Measurements from ENCODE around the gene ACTR6. TPM values are rescaled to one million over a fixed set of nuclear protein-coding genes. Genes with fewer than 3 reads are reported as not detected.

The ACTR6 gene
- total and polyA plus RNA-seq, 4 donors, result 12.0 to 25.2 (median 17.5) TPM

DNA sequence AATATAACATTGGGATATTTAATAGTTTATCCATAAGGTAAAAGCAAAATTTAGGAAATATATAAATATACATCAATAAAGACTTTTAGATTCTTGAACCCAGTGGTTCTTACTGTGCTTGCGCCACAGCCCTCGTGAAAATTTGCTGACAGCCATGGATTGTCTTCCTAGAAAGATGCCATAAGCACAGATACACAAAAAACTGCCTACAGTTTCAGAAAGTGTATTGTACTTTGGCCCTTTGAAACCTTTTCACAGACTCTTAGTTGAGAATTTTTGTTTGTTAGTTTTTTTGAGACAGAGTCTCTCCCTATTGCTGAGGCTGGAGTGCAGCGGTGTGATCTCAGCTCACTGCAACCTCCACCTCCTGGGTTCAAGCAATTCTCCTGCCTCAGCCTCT, 38.2 kb downstream of the ACTR6 start:
- 97 to 100% methylated on average over 3 of the region's 3 CpGs for WGBS, 2 donors
- H3K36me3 ChIP-seq (ENCODE audit: control insufficient read depth in 4 of 4, insufficient read depth in 4 of 4, low read length in 4 of 4), result no peaks in the 10 kb centered on the region
- no peak overlapping the region for H3K27ac ChIP-seq (ENCODE audit: low read depth in 1 of 2, low read length in 1 of 2)
- no peak overlapping the region for H3K9ac ChIP-seq (ENCODE audit: insufficient read depth in 1 of 2, low read length in 2 of 2)
- TF ChIP-seq, protein P1, sequence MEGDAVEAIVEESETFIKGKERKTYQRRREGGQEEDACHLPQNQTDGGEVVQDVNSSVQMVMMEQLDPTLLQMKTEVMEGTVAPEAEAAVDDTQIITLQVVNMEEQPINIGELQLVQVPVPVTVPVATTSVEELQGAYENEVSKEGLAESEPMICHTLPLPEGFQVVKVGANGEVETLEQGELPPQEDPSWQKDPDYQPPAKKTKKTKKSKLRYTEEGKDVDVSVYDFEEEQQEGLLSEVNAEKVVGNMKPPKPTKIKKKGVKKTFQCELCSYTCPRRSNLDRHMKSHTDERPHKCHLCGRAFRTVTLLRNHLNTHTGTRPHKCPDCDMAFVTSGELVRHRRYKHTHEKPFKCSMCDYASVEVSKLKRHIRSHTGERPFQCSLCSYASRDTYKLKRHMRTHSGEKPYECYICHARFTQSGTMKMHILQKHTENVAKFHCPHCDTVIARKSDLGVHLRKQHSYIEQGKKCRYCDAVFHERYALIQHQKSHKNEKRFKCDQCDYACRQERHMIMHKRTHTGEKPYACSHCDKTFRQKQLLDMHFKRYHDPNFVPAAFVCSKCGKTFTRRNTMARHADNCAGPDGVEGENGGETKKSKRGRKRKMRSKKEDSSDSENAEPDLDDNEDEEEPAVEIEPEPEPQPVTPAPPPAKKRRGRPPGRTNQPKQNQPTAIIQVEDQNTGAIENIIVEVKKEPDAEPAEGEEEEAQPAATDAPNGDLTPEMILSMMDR (IDR thresholded peaks at IDR 0.05; ENCODE audit: control extremely low read depth, extremely low read depth), result no peak
- H3K4me3 ChIP-seq, result no peak overlapping the region
- no peak for ATAC-seq (ENCODE audit: insufficient read depth, low FRiP score)
- H3K4me1 ChIP-seq (ENCODE audit: control insufficient read depth in 5 of 5, insufficient read depth in 5 of 5, low read length in 5 of 5), result no peaks in the 10 kb centered on the region
- DNase-seq, result no peak
- H3K27me3 ChIP-seq (ENCODE audit: control insufficient read depth in 3 of 3, insufficient read depth in 3 of 3, low read length in 2 of 3), result no peaks in the 10 kb centered on the region
- no peaks in the 10 kb centered on the region for H3K9me3 ChIP-seq (ENCODE audit: control insufficient read depth in 4 of 4, insufficient read depth in 3 of 4, low read length in 3 of 4)

DNA sequence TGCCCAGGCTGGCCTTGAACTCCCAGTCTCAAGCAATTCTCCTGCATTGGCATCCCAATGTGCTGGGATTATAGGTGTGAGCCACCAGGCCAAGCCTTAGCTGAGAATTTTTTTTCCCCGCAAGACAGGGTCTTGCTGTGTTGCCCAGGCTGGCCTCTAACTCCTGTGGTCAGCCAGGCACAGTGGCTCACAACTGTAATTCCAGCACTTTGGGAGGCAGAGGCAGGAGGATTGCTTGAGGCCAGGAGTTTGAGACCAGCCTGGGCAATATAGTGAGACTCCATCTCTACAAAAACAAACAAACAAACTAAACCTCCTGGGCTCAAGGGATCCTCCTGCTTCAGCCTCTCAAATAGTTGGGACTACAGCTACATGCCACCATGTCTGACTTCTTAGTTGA, 39.0 kb downstream of the ACTR6 start:
- Histone ChIP-seq H3K36me3 (ENCODE audit: control insufficient read depth in 4 of 4, insufficient read depth in 4 of 4, low read length in 4 of 4) (no peaks in the 10 kb centered on the region), H3K27ac (ENCODE audit: low read depth in 1 of 2, low read length in 1 of 2) (no peak overlapping the region), H3K27me3 (ENCODE audit: control insufficient read depth in 3 of 3, insufficient read depth in 3 of 3, low read length in 2 of 3) (no peaks in the 10 kb centered on the region), H3K4me1 (ENCODE audit: control insufficient read depth in 5 of 5, insufficient read depth in 5 of 5, low read length in 5 of 5) (no peaks in the 10 kb centered on the region), H3K4me3 (no peak overlapping the region), H3K9me3 (ENCODE audit: control insufficient read depth in 4 of 4, insufficient read depth in 3 of 4, low read length in 3 of 4) (no peaks in the 10 kb centered on the region), H3K9ac (ENCODE audit: insufficient read depth in 1 of 2, low read length in 2 of 2) (no peak overlapping the region)
- ATAC-seq (ENCODE audit: insufficient read depth, low FRiP score) (no peak), DNase-seq (no peak)
- 98 to 100% methylated on average over 1 of the region's 1 CpG for WGBS, 2 donors
- TF ChIP-seq, protein P1 (IDR thresholded peaks at IDR 0.05; ENCODE audit: control extremely low read depth, extremely low read depth), result no peak

DNA sequence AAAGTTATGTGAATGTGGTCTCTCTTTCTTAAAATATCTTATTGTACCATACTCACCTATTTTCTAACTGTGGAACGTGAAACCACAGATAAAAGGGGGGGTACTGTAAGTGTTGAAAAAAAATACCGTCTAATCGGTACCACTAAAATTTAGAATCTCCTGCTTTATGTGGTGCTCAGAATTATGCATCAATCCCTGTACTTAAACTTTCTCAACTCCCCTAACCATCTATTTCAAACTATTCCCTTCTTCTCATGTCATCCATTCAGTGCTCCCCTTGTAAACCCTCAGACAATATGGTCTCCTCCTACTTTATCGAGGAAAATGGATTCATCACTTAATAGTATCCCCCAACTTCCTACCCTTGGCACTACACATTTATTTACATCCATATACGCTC, 42.5 kb downstream of the ACTR6 start:
- no peak for ATAC-seq (ENCODE audit: insufficient read depth, low FRiP score)
- Histone ChIP-seq H3K4me1 (ENCODE audit: control insufficient read depth in 5 of 5, insufficient read depth in 5 of 5, low read length in 5 of 5) (no peaks in the 10 kb centered on the region), H3K9ac (ENCODE audit: insufficient read depth in 1 of 2, low read length in 2 of 2) (no peak overlapping the region), H3K27ac (ENCODE audit: low read depth in 1 of 2, low read length in 1 of 2) (no peak overlapping the region), H3K4me3 (no peak overlapping the region), H3K36me3 (ENCODE audit: control insufficient read depth in 4 of 4, insufficient read depth in 4 of 4, low read length in 4 of 4) (no peaks in the 10 kb centered on the region), H3K27me3 (ENCODE audit: control insufficient read depth in 3 of 3, insufficient read depth in 3 of 3, low read length in 2 of 3) (no peaks in the 10 kb centered on the region), H3K9me3 (ENCODE audit: control insufficient read depth in 4 of 4, insufficient read depth in 3 of 4, low read length in 3 of 4) (no peaks in the 10 kb centered on the region)
- DNase-seq, result no peak
- 77 to 91% methylated on average over 5 of the region's 5 CpGs for WGBS, 2 donors
- TF ChIP-seq, protein P1 (IDR thresholded peaks at IDR 0.05; ENCODE audit: control extremely low read depth, extremely low read depth), result no peak

DNA sequence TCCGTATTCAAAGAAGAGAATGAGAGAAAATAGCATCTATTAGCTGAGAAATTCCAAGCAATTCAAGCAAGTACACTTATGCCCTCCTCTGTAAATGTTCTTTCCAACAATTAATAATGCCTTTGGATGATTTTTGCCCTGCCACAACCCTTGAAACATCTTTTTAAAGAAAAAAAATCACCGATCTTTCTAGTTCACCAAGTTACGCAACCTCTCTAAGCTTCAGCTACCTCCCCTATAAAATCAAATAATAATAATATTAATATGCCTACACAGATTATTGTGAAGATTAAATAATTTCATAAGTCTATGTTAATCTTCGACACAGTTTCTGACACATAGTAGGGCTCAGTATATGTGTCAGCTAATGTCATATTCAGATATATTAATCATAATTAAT, 47.1 kb downstream of the ACTR6 start:
- H3K36me3 ChIP-seq (ENCODE audit: control insufficient read depth in 4 of 4, insufficient read depth in 4 of 4, low read length in 4 of 4), result no peaks in the 10 kb centered on the region
- TF ChIP-seq, protein P1 (IDR thresholded peaks at IDR 0.05; ENCODE audit: control extremely low read depth, extremely low read depth), result no peak
- H3K9me3 ChIP-seq (ENCODE audit: control insufficient read depth in 4 of 4, insufficient read depth in 3 of 4, low read length in 3 of 4), result no peaks in the 10 kb centered on the region
- DNase-seq, result no peak
- no peak overlapping the region for H3K4me3 ChIP-seq
- no peaks in the 10 kb centered on the region for H3K27me3 ChIP-seq (ENCODE audit: control insufficient read depth in 3 of 3, insufficient read depth in 3 of 3, low read length in 2 of 3)
- WGBS, 2 donors, result 80 to 93% methylated on average over 4 of the region's 4 CpGs
- no peak for ATAC-seq (ENCODE audit: insufficient read depth, low FRiP score)
- no peak overlapping the region for H3K9ac ChIP-seq (ENCODE audit: insufficient read depth in 1 of 2, low read length in 2 of 2)
- H3K4me1 ChIP-seq (ENCODE audit: control insufficient read depth in 5 of 5, insufficient read depth in 5 of 5, low read length in 5 of 5), result no peaks in the 10 kb centered on the region
- H3K27ac ChIP-seq (ENCODE audit: low read depth in 1 of 2, low read length in 1 of 2), result no peak overlapping the region

Measured in lung (tissue), 12 donors.